OCI-LY3 (cell line): ENCODE data around the gene METTL16.

Experiments
- H2AFZ ChIP-seq: fragments of 200-600, 300-600 bp; shearing (Covaris generic); 2 replicates; pipeline ENCODE4 v1.6.0; 2014; ENCODE audit warnings: antibody characterized with exemption, low read depth, low read length
- H3K27ac ChIP-seq: fragments of 200-600, 300-600 bp; sonication (generic); 2 replicates; pipeline ENCODE4 v1.5.1; 2014; ENCODE audit warnings: mild to moderate bottlenecking, low read length, moderate library complexity, mixed read lengths
- H3K27me3 ChIP-seq: fragments of 200-600, 300-600 bp; sonication (generic); 2 replicates; pipeline ENCODE4 v1.6.1; 2014; ENCODE audit warnings: low read depth, low read length, mixed read lengths
- H3K36me3 ChIP-seq: fragments of 200-600, 300-600 bp; sonication (generic); replicated peaks from 2 replicates; pipeline ENCODE3; 2014; ENCODE audit warnings: low read depth, low read length, mixed read lengths
- H3K4me1 ChIP-seq: fragments of 300-600, 200-600 bp; sonication (generic); 2 replicates; pipeline ENCODE4 v1.6.1; 2014; ENCODE audit warnings: low read length, mixed read lengths
- H3K4me2 ChIP-seq: fragments of 200-600, 300-600 bp; sonication (generic); 2 replicates; pipeline ENCODE4 v1.6.1; 2014; ENCODE audit warnings: low read length, mixed read lengths
- H3K4me3 ChIP-seq: fragments of 300-600, 200-600 bp; sonication (generic); 2 replicates; pipeline ENCODE4 v1.5.1; 2014; ENCODE audit warnings: antibody characterized with exemption, mild to moderate bottlenecking, low read length, moderate library complexity
- H3K79me2 ChIP-seq: fragments of 300-600, 200-600 bp; shearing (Covaris generic); 2 replicates; pipeline ENCODE4 v1.6.1; 2014; ENCODE audit warnings: mild to moderate bottlenecking, low read length, mixed read lengths
- H3K9ac ChIP-seq: fragments of 300-600, 200-600 bp; shearing (Covaris generic); 2 replicates; pipeline ENCODE4 v1.6.0; 2014; ENCODE audit warnings: mild to moderate bottlenecking, low read length, moderate library complexity
- H3K9me3 ChIP-seq: fragments of 200-600, 300-600 bp; shearing (Covaris generic); 2 replicates; pipeline ENCODE4 v1.6.1; 2014; ENCODE audit warnings: low read length, mixed read lengths; ENCODE audit not compliant: insufficient read depth
- H4K20me1 ChIP-seq: fragments of 200-600, 300-600 bp; sonication (generic); 2 replicates; pipeline ENCODE4 v1.6.1; 2016; ENCODE audit warnings: low read length, mixed read lengths; ENCODE audit not compliant: insufficient read depth
- CTCF ChIP-seq: fragments of 200-600, 300-600 bp; sonication (generic); IDR thresholded peaks from 2 replicates; pipeline ENCODE4 v1.5.1; 2014; ENCODE audit warnings: antibody characterized with exemption, low read length, low read depth
- EZH2phosphoT487 ChIP-seq: fragments of 200-600 bp; shearing (Covaris generic); IDR thresholded peaks from 2 replicates; pipeline ENCODE4 v1.6.1; 2018; ENCODE audit warnings: antibody characterized with exemption, mixed run types, low read depth

The METTL16 gene

GRCh38 chr17:2393174-2393953 is 118.3 kb downstream of the METTL16 start:
- Histone ChIP-seq H3K36me3 (no peaks in the 10 kb centered on the region), H2AFZ (peak overlapping the region; percentile 46; the same call in 1 of the 2 replicates), H3K4me3 (peak overlapping the region; percentile 87), H3K9ac (peak overlapping the region; percentile 81), H3K27ac (peak overlapping the region; percentile 80), H3K27me3 (no peaks in the 10 kb centered on the region), H3K4me1 (peaks cover 28% of the 10 kb centered on the region), H3K79me2 (peaks cover 29% of the 10 kb centered on the region), H3K9me3 (no peaks in the 10 kb centered on the region), H3K4me2 (peak overlapping the region; percentile 74), H4K20me1 (peaks cover 23% of the 10 kb centered on the region)
- TF ChIP-seq EZH2phosphoT487 = no peak
- no peak for TF ChIP-seq CTCF

GRCh38 chr17:2392252-2393173 is 119.2 kb downstream of the METTL16 start:
- Histone ChIP-seq H3K36me3 (no peaks in the 10 kb centered on the region), H3K4me2 (peak overlapping the region; percentile 84), H3K4me3 (peak overlapping the region; percentile 87), H3K79me2 (peaks cover 20% of the 10 kb centered on the region), H3K27ac (peak overlapping the region; percentile 80), H3K9me3 (no peaks in the 10 kb centered on the region), H4K20me1 (peaks cover 15% of the 10 kb centered on the region), H3K27me3 (no peaks in the 10 kb centered on the region), H3K9ac (peak overlapping the region; percentile 81), H3K4me1 (peaks cover 28% of the 10 kb centered on the region), H2AFZ (no peak overlapping the region)
- TF ChIP-seq EZH2phosphoT487 (no peak), CTCF (no peak)

- peak overlapping the region; percentile 80 for H3K27ac ChIP-seq
- peaks cover 20% of the 10 kb centered on the region for H3K4me1 ChIP-seq
- H2AFZ ChIP-seq = no peak overlapping the region
- peak overlapping the region; percentile 87 for H3K4me3 ChIP-seq
- H3K27me3 ChIP-seq = no peaks in the 10 kb centered on the region
- peak overlapping the region; percentile 80 for H3K9ac ChIP-seq
- peak overlapping the region; percentile 84 for H3K4me2 ChIP-seq
- TF ChIP-seq EZH2phosphoT487 (no peak), CTCF (no peak)
- no peaks in the 10 kb centered on the region for H3K36me3 ChIP-seq
- peaks cover 20% of the 10 kb centered on the region for H3K79me2 ChIP-seq
- no peaks in the 10 kb centered on the region for H3K9me3 ChIP-seq
- H4K20me1 ChIP-seq = peaks cover 10% of the 10 kb centered on the region
These were observed 120.0 kb downstream of the METTL16 start for GRCh38 chr17:2391597-2392251.
